ENCODE measurements around the gene KRT85.

DNA sequence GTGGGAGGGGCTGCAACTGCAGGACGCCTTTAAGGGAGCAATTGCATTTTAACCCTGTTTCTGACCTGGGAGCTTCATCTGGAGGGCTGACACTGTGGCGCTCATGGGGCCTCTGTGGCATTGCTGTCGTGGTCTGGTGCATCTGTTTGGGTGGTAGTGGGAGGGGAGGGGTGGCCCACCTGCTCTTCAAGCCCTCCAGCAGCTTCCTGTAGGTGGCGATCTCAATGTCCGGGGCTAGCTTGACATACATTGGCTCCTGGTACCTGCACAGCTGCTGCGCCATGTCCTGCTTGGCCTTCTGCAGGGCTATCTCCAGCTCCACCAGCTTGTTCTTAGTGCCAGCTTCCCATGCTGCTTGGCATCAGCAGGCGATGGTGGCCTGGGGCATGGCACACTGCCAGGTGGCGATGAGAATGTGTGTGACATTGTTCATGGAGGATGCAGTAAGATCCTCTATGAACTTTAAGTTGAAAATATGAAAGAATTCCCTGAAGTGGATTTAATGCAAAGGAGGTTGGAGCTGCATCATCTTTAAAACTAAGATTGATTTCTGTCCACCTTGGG is 46.6 kb upstream of the KRT85 start:
- TF ChIP-seq, protein P1, sequence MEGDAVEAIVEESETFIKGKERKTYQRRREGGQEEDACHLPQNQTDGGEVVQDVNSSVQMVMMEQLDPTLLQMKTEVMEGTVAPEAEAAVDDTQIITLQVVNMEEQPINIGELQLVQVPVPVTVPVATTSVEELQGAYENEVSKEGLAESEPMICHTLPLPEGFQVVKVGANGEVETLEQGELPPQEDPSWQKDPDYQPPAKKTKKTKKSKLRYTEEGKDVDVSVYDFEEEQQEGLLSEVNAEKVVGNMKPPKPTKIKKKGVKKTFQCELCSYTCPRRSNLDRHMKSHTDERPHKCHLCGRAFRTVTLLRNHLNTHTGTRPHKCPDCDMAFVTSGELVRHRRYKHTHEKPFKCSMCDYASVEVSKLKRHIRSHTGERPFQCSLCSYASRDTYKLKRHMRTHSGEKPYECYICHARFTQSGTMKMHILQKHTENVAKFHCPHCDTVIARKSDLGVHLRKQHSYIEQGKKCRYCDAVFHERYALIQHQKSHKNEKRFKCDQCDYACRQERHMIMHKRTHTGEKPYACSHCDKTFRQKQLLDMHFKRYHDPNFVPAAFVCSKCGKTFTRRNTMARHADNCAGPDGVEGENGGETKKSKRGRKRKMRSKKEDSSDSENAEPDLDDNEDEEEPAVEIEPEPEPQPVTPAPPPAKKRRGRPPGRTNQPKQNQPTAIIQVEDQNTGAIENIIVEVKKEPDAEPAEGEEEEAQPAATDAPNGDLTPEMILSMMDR (IDR thresholded peaks at IDR 0.05), result no peak
- no peak for TF ChIP-seq POLR2A (IDR thresholded peaks at IDR 0.05)

Measured in testis (tissue), 2 donors.